ENCODE data around the gene PDIA4.

- TF ChIP-seq CTCF (IDR thresholded peaks at IDR 0.05) (no peak), POLR2A (IDR thresholded peaks at IDR 0.05) (no peak), EP300 (IDR thresholded peaks at IDR 0.05) (no peak)
Observed at GRCh38 chr7:149007611-149008010, 20.7 kb downstream of the PDIA4 start.
